ENCODE results near the gene FAM98B.

The FAM98B gene

DNA sequence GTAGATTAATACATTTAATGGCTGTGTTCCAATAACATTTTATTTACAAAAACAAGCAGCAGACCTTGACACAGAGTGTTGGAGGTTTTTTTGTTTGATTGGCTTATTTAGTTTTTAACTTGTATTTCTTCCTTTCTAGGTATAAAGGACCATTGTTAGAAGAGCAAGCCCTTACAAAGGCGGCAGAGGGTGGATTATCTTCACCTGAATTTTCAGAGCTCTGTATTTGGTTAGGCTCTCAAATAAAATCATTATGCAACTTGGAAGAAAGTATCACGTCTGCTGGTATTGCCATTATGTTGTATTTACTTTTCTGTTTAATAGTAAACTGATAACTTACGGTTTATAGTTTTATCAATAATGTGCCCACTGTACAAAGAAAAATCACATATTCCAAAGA is 10.0 kb downstream of the FAM98B start:
- DNase-seq = no peak

DNA sequence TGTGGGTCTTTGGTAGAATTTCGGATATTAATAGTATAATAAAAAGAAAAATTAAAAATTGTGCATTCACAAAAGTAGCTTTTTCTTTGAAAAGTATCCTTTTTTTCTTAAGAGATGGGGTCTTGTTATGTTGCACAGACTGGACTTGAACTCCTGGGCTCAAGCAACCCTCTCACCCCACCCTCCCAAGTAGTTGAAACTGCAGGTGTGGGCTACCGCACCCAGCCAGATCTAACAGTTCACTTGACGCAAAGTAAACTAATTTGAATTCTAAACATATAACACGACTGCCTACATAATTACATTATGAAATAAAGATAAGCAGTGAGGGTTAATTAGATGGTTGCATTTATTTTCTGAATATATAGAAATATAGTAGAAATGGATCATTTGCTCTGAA is 10.7 kb downstream of the FAM98B start:
- DNase-seq = no peak

DNA sequence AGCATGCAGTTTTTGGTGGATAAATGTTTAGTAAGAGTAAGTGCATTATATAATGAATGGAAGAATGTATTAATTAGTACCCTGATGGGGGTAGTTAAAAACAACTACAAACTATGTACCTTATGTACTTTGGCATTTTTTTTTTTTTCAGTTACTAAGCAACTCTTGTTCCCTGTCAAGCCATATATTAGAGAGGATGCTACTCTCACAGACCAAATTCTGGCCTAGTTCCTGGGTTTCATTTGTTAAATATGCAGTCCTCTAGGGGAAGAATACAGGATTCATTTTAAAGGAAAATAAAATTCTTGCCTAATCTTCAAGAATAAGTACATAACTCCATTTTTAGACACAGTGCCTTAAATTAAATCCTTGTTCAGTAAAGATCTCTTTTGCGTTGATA is 16.9 kb downstream of the FAM98B start:
- DNase-seq = no peak

DNA sequence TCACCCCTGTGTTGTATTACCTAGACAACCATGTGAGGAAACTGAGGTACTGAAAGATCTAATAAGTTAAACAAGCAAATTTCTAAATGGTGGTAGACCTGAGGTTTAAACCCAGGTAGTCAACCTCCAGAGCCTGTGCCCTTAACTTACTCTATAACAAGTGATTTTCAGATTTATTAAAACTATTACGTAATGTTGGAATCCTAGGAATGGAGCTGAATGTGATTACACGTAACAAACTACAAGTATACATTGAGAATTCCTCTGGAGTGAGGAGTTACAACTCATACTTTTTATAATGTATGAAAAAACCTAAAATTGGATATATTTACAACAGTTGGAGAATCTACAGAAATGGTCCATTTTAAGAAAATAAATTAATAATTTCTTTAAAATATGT is 18.0 kb downstream of the FAM98B start:
- no peak for DNase-seq

DNA sequence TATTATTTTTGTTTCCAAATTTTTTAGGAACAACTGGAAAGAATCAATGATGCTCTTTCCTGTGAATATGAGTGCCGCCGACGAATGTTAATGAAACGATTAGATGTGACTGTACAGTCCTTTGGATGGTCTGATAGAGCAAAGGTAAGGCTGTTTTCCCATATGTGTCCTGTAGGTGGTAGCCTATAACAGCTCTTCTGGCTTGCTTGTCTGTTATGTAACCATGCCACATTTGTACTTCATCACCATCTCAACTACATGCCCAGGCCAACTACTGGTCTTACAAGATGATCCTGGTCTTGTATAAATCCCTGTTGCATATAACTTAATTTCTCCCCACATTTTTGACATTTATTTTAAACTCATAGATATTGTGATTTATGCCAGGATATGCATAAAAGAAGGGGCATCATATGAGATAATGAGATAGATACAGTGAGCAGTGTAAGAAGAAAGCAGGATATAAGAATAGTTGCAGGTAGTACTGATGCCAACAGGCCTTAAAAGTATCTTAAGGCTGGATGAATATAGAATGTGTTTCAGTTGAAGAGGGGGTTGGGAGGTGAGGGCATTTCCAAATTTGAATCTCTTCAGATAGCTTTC is 20.3 kb downstream of the FAM98B start:
- peak; percentile 14 for DNase-seq

DNA sequence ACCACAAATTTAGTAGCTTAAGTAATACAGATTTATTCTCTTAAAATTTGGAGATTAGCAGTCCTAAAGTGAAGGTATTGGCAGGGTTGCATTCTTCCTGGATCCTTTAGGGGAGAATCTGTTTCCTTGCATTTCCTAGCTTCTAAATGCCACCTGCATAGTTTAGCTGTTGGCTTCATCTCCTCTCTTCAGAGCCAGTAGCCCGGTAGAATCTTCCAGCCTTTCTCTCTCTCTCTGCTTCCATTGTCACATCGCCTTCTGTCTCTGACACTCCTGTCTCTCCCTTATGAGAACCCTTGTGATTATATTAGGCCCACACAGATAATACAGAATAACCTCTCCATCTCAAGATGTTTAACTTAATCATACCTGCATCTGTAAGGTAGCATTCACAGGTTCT is 21.4 kb downstream of the FAM98B start:
- no peak for DNase-seq

DNA sequence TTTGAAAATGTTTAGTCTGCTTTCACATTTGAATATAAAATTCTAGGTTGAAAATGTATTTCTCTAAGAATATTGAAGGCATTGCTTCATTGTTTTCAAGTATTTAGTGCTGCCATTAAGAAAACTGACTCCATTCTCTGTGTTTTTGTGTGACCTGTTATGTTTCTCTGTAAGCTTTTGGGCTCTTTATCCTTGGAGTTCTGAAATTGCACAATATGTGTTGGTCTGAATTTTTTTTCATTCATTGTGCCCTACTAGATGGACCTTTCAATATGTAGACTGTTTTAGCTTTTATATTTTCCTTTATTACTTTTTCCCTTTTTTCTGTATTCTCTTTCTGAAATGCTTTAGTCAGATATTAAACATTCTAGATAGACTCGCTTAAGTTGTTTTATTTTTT is 22.2 kb downstream of the FAM98B start:
- DNase-seq = no peak

DNA sequence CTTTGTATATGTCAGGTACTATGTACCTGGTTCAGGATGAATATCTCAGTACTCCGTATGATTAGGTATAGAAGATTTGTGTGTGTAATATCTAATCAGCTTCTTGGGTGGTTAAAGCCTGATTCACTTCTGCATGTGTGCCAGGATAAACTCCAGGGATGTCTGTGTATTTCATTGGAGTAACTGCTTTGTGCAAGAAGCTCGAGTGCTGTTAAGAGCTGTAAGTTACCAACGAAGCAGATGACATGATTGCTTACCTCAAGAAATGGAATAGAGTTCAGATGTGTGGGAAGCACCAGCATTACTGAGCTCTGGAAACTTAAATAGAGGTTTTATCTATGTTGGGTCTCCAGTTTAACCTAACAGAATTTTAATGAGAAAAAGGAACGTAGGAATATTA is 23.7 kb downstream of the FAM98B start:
- no peak for DNase-seq

DNA sequence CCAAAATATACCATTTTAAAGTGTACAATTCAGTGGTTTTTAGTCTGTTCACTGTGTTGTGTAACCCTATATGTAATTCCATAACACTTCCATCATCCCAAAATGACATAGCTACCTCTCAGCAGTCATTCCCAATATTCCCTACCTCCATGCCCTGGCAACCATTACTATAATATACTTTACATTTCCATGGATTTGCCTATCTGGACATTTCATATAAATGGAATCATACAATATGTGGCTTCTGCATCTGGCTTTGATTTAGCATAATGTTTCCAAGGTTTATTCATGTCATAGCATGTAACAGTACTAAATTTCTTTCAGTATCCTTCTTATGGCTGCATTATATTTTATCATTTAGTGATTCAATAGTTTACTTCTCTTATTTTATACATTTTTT is 25.3 kb downstream of the FAM98B start:
- DNase-seq = no peak

DNA sequence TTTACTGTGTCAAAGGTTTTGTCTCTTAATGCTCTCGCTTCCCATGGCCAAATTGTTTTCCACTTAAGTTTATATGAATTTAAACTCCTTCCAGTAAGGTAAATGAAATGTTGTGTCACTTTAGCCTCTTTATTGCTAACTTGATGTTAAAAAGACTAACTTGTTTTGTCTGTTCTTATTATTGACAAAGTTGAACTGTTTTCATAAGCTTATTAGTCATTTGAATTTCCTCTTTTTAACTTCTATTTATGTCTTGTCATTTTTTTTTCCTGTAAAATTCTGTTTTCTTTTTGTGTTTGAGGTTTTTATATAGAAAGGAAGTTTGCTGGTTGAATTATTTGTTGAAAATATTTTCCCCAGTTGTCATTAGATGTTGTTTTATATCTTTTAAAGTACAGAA is 25.8 kb downstream of the FAM98B start:
- DNase-seq = no peak

DNA sequence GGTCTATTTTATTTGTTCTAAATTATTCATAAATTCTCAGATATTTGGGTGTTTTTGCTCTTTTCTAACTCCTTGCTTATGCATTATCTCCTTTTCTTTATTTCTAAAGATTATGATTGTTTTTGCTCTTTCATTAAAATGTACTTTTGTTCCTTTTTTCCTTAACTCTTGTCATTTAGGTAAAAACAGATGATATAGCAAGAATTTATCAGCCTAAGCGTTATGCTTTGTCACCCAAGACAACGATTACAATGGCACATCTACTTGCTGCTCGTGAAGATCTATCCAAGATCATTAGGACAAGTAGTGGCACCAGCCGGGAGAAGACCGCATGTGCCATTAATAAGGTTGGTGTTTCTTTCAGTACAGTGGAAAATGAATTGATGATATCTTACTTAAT is 27.2 kb downstream of the FAM98B start:
- no peak for DNase-seq

DNA sequence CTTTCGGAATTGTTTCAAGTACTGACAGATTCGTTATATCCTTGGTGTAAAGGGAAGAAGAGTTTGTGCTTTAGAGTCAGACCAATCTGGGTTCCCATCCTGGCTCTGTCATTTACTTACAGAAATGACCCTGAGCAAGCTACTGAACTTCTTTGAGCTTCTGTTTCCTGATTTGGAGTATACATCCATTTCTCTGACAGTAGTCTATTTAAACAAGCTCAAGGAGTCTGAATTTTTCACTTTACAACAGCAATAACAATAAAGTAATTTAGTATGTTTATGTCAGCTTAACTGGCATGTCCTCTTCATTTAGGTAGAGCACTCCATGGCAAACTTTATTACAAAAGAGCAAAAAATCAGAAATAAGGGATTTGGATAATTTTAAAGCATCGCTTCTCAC is 27.8 kb downstream of the FAM98B start:
- no peak for DNase-seq

DNA sequence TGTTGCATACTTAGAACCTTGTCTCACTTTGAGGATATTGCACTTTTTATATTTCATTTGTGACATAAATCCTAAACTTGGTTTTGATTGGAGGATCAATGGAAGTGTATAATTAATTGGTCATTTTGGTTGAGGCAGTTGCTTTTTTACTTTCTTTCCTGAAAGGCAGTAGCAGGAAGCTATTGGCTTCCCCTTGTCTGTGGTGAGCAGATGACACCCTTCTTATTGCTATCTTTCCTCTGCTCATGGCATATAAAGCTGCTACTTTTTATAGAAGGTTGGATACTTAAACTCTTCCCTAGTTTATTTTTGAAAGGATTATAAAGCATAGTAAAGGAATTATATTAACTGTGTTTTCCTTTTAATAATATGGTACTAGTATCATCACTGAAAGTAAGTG is 28.6 kb downstream of the FAM98B start:
- no peak for DNase-seq

DNA sequence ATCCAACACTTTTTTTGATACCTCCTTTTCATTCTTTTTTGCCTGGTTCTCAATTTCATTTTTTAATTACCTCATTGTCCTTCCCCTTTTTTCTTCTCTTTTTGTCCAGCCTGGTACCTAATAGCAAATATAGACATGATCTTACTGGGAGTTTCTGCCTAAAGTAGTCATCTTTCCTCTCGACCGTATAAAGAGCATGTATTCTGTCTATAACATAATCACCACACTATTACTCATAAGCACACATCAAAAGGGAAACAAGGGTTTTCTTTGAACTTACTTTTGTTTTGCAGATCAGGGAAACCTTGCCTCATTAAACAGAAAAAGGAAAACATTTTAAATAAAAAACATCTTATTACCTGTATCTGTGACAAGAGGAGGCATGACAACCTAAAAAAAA is 33.0 kb downstream of the FAM98B start:
- no peak for DNase-seq

DNA sequence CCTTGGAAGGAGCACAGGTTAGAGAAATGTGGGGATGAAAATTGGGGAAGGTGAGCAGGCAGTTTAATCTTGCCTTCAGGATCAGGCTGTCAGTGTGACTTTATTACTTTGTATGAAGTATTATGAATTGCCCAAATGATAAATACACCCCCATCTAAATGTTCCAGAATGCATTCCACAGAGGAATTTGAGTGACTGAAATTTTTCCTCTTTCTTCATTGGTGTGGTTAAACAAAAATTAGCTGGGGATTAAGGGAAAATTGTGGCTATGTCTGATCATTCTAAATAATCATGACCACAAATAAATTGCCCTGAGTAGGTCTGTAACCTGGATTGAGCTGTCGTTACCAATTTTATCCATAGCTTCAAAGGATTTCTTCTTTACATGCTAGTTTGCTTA is 33.5 kb downstream of the FAM98B start:
- no peak for DNase-seq

DNA sequence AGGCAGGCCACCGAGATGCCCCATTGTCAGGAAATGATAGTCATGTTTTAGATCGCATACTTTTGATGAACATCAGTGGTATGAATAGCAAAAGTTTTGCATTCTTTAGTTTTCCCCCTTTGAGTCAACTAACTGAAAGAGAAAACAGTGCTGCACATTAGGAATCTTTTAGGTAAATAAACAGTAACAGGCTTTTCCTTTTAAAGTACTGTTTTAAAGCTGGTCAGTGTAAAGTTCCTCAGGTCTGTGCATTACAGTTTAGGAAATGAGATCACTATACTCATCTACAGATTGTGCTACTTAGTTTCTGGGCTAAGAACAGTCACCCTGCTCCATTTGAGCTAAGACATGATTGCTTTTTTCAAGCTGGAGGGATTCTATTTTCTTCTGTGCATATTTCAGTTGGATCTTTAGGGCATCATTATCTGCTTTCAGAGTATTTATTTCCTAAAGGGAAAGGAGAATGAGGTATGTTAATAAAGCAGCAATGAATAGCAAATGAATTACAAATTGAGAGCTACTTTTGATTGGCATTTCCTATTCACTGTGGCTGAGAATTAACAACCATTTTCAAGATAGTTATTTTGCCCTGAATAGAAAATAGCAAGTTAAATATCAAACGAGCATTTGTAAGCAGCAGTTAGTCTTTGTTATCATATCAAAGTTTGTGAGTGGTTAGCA is 36.5 kb downstream of the FAM98B start:
- no peak for DNase-seq

DNA sequence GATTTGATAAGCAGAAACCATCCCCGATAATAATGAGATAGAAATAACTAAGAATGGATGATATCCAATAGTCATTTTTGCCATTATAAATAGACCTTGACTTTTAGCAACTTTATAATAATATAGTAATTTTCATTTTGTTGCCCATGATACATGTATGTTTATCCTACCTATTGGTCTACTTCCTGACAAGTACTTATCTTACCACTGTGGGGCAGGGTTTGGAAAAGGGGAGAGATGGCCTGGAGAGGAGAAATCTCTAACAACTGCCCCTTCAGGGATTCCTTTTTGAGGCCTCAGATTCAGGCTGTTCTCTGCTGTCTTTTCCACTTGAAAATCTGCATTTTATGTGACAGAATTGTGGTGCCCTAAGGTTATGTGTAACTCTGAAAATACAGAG is 42.2 kb downstream of the FAM98B start:
- no peak for DNase-seq

DNA sequence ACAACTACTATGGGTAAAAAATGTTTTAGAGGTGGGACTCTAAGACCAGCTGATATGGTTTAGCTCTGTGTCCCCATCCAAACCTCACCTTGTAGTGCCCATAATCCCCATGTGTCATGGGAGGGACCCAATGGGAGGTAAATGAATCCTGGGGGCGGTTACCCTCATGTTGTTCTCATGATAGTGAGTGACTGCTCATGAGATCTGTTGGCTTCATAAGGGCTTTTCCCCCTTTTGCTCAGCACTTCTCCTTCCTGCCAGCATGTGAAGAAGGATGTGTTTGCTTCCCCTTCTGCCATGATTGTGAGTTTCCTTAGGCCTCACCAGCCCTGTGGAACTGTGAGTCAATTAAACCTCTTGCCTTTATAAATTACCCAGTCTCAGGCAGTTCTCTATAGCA is 45.7 kb downstream of the FAM98B start:
- no peak for DNase-seq

DNA sequence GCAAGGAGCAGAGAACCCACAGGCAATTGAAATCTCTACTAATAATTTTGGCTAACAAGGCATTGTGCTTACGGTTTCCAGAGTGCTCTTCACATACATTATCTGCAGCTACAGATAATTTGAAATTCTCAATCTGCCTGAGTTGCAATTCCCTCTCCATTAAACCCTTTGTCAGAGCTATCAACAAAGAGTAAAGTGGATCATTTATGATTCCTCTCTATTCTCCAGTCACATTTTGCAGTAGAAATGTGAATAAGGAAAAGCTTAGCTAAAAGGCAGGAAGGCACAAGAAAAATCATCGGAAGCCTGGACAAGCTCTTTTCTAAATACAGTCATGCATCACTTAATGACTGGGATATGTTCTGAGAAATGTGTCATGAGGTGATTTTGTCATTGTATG is 49.6 kb downstream of the FAM98B start:
- no peak for DNase-seq

DNA sequence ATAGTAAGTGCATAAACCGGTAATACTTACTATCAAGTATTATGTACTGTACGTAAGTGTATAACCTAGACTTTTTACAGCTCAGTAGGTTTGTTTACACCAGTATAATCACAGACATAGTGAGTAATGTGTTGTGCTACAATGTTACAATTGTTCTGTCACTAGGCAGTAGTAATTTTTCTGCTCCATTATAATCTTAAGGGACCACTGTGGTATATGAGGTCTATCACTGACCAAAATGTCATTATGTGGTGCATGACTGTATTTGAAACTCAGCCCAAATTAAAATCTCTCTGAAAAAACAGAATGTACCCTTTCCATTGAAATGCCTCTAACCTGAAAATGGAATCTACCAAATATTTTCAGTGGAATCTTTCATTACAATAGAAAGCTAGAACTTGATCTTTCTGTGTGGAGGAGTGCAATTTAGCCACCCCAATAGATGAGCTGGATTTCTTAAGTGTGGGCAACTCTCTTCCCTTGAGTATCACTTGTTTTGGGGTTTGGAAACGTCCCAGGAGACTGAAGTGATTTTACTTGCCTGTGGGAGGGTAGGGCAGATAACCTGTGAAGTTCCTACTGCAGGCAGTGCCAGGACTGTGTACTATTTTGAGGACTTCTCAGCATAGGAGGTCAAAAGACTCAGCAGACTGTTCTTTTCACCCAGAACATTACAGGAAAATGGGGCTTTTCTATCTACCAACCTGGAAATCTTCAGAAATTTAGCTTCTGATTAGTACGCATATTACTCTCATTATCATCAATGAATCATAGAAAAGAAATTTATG is 50.9 kb downstream of the FAM98B start:
- no peak for DNase-seq

DNA sequence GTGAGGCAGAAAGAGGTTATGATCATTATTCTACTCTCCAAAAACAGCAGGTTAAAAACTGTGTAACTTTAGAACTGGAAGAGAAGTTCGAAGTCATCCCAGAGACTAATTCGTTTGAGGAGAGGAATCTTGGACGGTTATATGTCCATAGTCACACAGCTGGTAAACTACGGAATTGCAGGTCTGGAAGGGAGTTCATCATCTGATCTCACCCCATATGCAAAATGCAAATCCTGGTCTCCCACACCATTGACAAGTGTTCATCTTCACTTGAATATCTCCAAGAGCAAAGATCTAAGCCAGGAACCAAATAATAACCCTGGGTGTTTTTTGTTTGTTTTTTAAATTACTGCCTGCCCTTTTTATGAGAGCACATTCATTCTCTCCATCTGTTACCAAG is 53.1 kb downstream of the FAM98B start:
- DNase-seq = no peak

DNA sequence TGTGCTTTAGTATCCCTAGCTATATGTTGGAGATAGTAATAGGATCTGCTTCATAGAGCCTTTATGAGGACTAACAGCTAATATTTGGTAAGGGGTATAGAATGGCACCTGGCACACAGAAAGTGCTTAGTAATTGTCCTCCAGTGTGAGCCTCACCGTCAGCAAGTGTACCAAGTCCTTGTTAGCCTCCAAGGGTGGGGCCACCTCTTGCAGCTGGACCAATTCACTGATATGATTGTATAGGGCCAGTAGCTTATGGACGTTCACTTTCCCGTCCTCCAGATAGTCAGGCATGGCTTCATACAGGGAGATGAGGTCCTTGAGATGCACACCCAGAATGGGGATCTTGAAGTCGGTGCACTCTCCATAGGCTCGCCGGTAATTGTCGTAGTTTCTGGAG is 53.6 kb downstream of the FAM98B start:
- DNase-seq = no peak

DNA sequence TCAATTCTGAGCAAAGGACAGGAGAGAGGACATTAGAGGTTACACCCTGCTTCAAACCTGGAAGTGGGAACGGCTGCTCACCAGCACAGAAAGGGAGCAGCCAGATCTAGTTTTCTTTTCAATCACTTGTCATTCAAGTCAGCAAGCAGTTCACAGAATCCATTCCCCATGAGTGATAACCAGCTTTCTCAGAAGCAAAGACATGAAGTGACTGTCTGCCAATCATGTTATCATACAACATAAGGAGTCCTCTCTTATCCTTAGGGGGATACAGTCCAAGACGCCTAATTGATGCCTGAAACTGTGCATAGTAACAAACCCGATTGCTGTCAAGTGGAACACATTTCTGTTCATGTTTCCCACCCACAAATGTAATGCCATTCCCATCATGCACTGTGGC is 54.7 kb downstream of the FAM98B start:
- DNase-seq = no peak

DNA sequence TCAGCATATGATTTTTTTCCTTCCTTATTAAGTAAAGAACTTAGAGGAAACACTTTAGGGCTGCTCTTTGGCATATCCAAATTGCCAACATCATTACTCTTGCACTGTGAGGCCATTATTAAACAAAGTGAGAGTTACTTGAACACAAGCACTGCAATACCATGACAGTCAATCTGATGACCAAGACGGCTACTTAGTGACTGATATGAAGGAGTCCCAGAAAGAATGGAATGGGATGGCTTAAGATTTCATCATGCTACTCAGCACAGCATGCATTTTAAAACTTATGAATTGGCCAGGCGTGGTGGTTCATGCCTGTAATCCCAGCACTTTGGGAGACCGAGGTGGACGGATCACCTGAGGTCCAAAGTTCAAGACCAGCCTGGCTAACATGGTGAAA is 55.2 kb downstream of the FAM98B start:
- no peak for DNase-seq

DNA sequence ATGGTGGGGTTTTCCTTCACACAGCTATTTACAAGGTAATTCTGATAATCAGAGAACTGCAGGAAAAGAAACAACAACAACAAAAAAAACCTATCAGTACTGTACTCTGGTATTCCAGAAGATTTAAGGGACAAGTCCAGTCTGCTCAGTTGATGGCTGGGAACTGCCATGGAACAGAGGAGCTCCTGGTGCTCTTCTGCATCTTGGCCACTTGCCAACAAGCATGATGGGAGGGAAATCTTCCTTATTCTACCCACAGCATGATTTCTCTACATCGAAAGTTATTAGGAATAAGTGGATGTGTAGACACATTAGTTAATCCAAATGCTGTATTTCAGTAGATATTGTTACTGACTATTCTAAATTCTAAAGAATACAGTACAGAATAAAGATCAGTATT is 59.0 kb downstream of the FAM98B start:
- DNase-seq = no peak
